GM21717 (cell line): ENCODE results near the gene HOXD12.

Source experiments
- ATAC-seq: cut with Tn5 transposase; IDR thresholded peaks from one replicate; pipeline ENCODE4 v1.9.1; 2021; ENCODE audit warnings: mild to moderate bottlenecking, moderate library complexity; ENCODE audit not compliant: unreplicated experiment

HOXD12 gene

GRCh38 chr2:176130957-176131847 is 31.6 kb downstream of the HOXD12 start:
- ATAC-seq = no peak

GRCh38 chr2:176131848-176132158 is 32.2 kb downstream of the HOXD12 start:
- no peak for ATAC-seq

- ATAC-seq = no peak
These were observed 32.9 kb downstream of the HOXD12 start for GRCh38 chr2:176132205-176133171.

GRCh38 chr2:176133389-176133788 is 33.8 kb downstream of the HOXD12 start:
- no peak for ATAC-seq

GRCh38 chr2:176134035-176134434 is 34.4 kb downstream of the HOXD12 start:
- no peak for ATAC-seq

GRCh38 chr2:176135035-176135440 is 35.4 kb downstream of the HOXD12 start:
- no peak for ATAC-seq

- ATAC-seq = no peak
These were observed 37.0 kb downstream of the HOXD12 start for GRCh38 chr2:176136374-176137251.

GRCh38 chr2:176137252-176137580 is 37.6 kb downstream of the HOXD12 start:
- ATAC-seq = no peak

GRCh38 chr2:176137906-176138305 is 38.3 kb downstream of the HOXD12 start:
- ATAC-seq = no peak

GRCh38 chr2:176138526-176138922 is 38.9 kb downstream of the HOXD12 start:
- no peak for ATAC-seq

GRCh38 chr2:176138923-176139660 is 39.5 kb downstream of the HOXD12 start:
- no peak for ATAC-seq

- ATAC-seq = no peak
These were observed 40.3 kb downstream of the HOXD12 start for GRCh38 chr2:176139661-176140512.

GRCh38 chr2:176140513-176141317 is 41.1 kb downstream of the HOXD12 start:
- ATAC-seq = peak; percentile 96

GRCh38 chr2:176142281-176142680 is 42.7 kb downstream of the HOXD12 start:
- ATAC-seq = no peak

- ATAC-seq = no peak
These were observed 45.7 kb downstream of the HOXD12 start for GRCh38 chr2:176145085-176145969.

- ATAC-seq = no peak
These were observed 46.5 kb downstream of the HOXD12 start for GRCh38 chr2:176146101-176146500.

- no peak for ATAC-seq
These were observed 47.0 kb downstream of the HOXD12 start for GRCh38 chr2:176146645-176147044.
